ENCODE measurements around the gene CHD6. TPM values are rescaled to one million over a fixed set of nuclear protein-coding genes. Genes with fewer than 3 reads are reported as not detected.

CHD6 gene
- total and polyA plus RNA-seq, 5 donors from 2014 or later, result 33.4 to 87.4 (median 39.7) TPM

GRCh38 chr20:41631826-41632225 lies 13.6 kb upstream of the CHD6 start:
- Histone ChIP-seq H3K4me1 (ENCODE audit: control insufficient read depth, insufficient read depth, low read length, poor library complexity, severe bottlenecking) (no peaks in the 10 kb centered on the region), H3K27me3 (ENCODE audit: control insufficient read depth, insufficient read depth, low read length) (peaks cover 13% of the 10 kb centered on the region), H3K27ac (ENCODE audit: insufficient read depth, low read length, poor library complexity, severe bottlenecking) (no peak overlapping the region), H3K9me3 (ENCODE audit: control insufficient read depth in 2 of 2, low read length in 2 of 2) (no peaks in the 10 kb centered on the region), H3K36me3 (ENCODE audit: control insufficient read depth, insufficient read depth, low read length) (no peaks in the 10 kb centered on the region), H3K4me3 (ENCODE audit: low read depth, low read length) (no peak overlapping the region)
- Mint-ChIP-seq H3K27me3 (peaks cover 11% of the 10 kb centered on the region), H3K4me1 (no peaks in the 10 kb centered on the region), H3K36me3 (no peaks in the 10 kb centered on the region), H3K27ac (no peak overlapping the region), H3K4me3 (no peak overlapping the region), H3K9me3 (peaks cover 0 to 2% (median 0%) of the 10 kb centered on the region in 7 donors)
- DNase-seq, result no peak
- ATAC-seq (ENCODE audit: low read depth in 2 of 2), result no peak

- H3K36me3 Mint-ChIP-seq, result no peaks in the 10 kb centered on the region
- DNase-seq, result no peak
- no peak for ATAC-seq (ENCODE audit: low read depth in 2 of 2)
- H3K9me3 Mint-ChIP-seq, result peaks cover 0 to 2% (median 0%) of the 10 kb centered on the region in 7 donors
- no peaks in the 10 kb centered on the region for H3K9me3 ChIP-seq (ENCODE audit: control insufficient read depth in 2 of 2, low read length in 2 of 2)
- H3K27me3 Mint-ChIP-seq, result peaks cover 11% of the 10 kb centered on the region
- H3K4me1 Mint-ChIP-seq, result no peaks in the 10 kb centered on the region
- peaks cover 10% of the 10 kb centered on the region for H3K27me3 ChIP-seq (ENCODE audit: control insufficient read depth, insufficient read depth, low read length)
- H3K4me1 ChIP-seq (ENCODE audit: control insufficient read depth, insufficient read depth, low read length, poor library complexity, severe bottlenecking), result no peaks in the 10 kb centered on the region
- H3K4me3 ChIP-seq (ENCODE audit: low read depth, low read length), result no peak overlapping the region
- no peak overlapping the region for H3K27ac Mint-ChIP-seq
- H3K4me3 Mint-ChIP-seq, result no peak overlapping the region
- H3K27ac ChIP-seq (ENCODE audit: insufficient read depth, low read length, poor library complexity, severe bottlenecking), result no peak overlapping the region
- no peaks in the 10 kb centered on the region for H3K36me3 ChIP-seq (ENCODE audit: control insufficient read depth, insufficient read depth, low read length)
Measured at GRCh38 chr20:41630846-41631245, 12.7 kb upstream of the CHD6 start.

GRCh38 chr20:41627611-41628244 lies 9.6 kb upstream of the CHD6 start:
- ATAC-seq (ENCODE audit: low read depth in 2 of 2) (no peak), DNase-seq (no peak)
- H3K9me3 ChIP-seq (ENCODE audit: control insufficient read depth in 2 of 2, low read length in 2 of 2), result no peaks in the 10 kb centered on the region
- no peaks in the 10 kb centered on the region for H3K4me1 ChIP-seq (ENCODE audit: control insufficient read depth, insufficient read depth, low read length, poor library complexity, severe bottlenecking)
- no peaks in the 10 kb centered on the region for H3K36me3 ChIP-seq (ENCODE audit: control insufficient read depth, insufficient read depth, low read length)
- H3K4me3 Mint-ChIP-seq, result no peak overlapping the region
- no peak overlapping the region for H3K4me3 ChIP-seq (ENCODE audit: low read depth, low read length)
- no peaks in the 10 kb centered on the region for H3K4me1 Mint-ChIP-seq
- H3K36me3 Mint-ChIP-seq, result no peaks in the 10 kb centered on the region
- H3K27ac ChIP-seq (ENCODE audit: insufficient read depth, low read length, poor library complexity, severe bottlenecking), result no peak overlapping the region
- peaks cover 11% of the 10 kb centered on the region for H3K27me3 Mint-ChIP-seq
- peaks cover 3% of the 10 kb centered on the region for H3K27me3 ChIP-seq (ENCODE audit: control insufficient read depth, insufficient read depth, low read length)
- no peak overlapping the region for H3K27ac Mint-ChIP-seq
- peaks cover 0 to 2% (median 0%) of the 10 kb centered on the region in 7 donors for H3K9me3 Mint-ChIP-seq

DNA sequence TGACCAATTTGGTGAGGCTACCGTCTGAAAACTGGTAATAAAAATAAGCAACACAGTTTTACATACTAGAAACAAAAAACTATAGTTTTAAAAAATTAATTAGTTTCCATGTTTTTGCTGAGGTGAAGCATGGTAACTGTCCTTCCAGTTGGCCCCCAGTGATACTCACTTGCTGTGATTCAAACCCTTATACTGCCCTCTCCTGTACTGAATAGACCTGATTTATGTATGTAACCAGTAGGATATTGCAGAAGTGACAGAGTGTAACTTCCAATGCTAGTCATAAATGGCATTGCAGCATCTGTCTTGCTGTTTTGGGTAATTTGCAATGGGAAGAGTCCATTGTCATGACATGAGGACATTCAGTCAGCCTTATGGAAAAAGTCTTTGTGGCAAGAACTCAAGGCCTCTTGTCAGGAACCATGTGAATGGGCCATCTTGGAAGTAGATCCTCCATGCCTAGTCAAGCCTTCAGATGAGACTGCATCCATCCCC lies 8.9 kb upstream of the CHD6 start:
- no peak overlapping the region for H3K4me3 Mint-ChIP-seq
- peaks cover 11% of the 10 kb centered on the region for H3K27me3 Mint-ChIP-seq
- Histone ChIP-seq H3K4me3 (ENCODE audit: low read depth, low read length) (no peak overlapping the region), H3K27ac (ENCODE audit: insufficient read depth, low read length, poor library complexity, severe bottlenecking) (no peak overlapping the region), H3K36me3 (ENCODE audit: control insufficient read depth, insufficient read depth, low read length) (no peaks in the 10 kb centered on the region), H3K4me1 (ENCODE audit: control insufficient read depth, insufficient read depth, low read length, poor library complexity, severe bottlenecking) (no peaks in the 10 kb centered on the region), H3K27me3 (ENCODE audit: control insufficient read depth, insufficient read depth, low read length) (peaks cover 4% of the 10 kb centered on the region), H3K9me3 (ENCODE audit: control insufficient read depth in 2 of 2, low read length in 2 of 2) (no peaks in the 10 kb centered on the region)
- DNase-seq, result no peak
- H3K27ac Mint-ChIP-seq, result no peak overlapping the region
- no peaks in the 10 kb centered on the region for H3K36me3 Mint-ChIP-seq
- peaks cover 0 to 1% (median 0%) of the 10 kb centered on the region in 7 donors for H3K9me3 Mint-ChIP-seq
- H3K4me1 Mint-ChIP-seq, result no peaks in the 10 kb centered on the region
- no peak for ATAC-seq (ENCODE audit: low read depth in 2 of 2)

DNA sequence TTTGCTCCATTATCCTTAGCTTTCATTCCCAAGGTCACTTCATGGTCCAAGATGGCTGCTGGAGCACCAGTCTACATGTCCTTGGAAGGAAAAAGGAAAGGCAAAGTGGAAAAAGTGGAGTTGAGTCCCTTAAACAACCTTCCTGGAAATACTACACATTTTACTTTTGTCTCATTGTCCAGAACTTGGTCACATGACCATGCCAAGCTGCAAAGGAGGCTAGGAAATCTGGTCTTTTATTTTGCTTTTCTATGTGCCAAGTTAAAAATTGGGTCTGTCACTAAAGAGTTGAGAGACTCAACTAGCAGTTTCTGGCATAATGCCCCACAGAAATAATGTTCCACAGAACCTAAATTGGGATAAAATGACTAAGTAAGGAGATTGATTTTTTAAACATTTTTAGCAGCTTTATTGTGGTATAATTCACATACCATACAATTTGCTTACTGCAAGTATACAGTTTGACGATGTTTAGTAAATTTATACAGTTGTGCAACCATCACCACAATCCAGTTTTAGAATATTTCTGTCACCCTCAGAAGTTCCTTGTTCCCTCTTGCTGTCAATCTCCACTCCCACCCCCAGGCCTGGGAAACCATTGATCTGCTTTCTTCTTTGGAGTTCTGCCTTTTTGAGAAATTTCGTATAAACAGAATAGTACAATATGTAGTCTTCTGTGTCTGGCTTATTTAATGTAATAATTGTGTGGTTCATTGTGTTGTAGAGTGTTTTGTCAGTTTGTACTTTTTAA lies 5.6 kb upstream of the CHD6 start:
- H3K4me3 Mint-ChIP-seq, result no peak overlapping the region
- H3K27ac Mint-ChIP-seq, result no peak overlapping the region
- peaks cover 8% of the 10 kb centered on the region for H3K27me3 Mint-ChIP-seq
- H3K9me3 ChIP-seq (ENCODE audit: control insufficient read depth in 2 of 2, low read length in 2 of 2), result no peaks in the 10 kb centered on the region
- peaks cover 0 to 9% (median 6%) of the 10 kb centered on the region in 4 donors for H3K4me1 Mint-ChIP-seq
- no peaks in the 10 kb centered on the region for H3K36me3 Mint-ChIP-seq
- peaks cover 4% of the 10 kb centered on the region for H3K27me3 ChIP-seq (ENCODE audit: control insufficient read depth, insufficient read depth, low read length)
- ATAC-seq (ENCODE audit: low read depth in 2 of 2), result no peak
- no peak overlapping the region for H3K27ac ChIP-seq (ENCODE audit: insufficient read depth, low read length, poor library complexity, severe bottlenecking)
- peaks cover 4% of the 10 kb centered on the region for H3K4me1 ChIP-seq (ENCODE audit: control insufficient read depth, insufficient read depth, low read length, poor library complexity, severe bottlenecking)
- DNase-seq, result no peak
- H3K9me3 Mint-ChIP-seq, result peaks cover 0 to 1% (median 0%) of the 10 kb centered on the region in 7 donors
- no peak overlapping the region for H3K4me3 ChIP-seq (ENCODE audit: low read depth, low read length)
- H3K36me3 ChIP-seq (ENCODE audit: control insufficient read depth, insufficient read depth, low read length), result no peaks in the 10 kb centered on the region

GRCh38 chr20:41622584-41622983 lies 4.4 kb upstream of the CHD6 start:
- ATAC-seq (ENCODE audit: low read depth in 2 of 2), result no peak
- H3K27ac Mint-ChIP-seq, result no peak overlapping the region
- H3K9me3 Mint-ChIP-seq, result peaks cover 0 to 1% (median 0%) of the 10 kb centered on the region in 7 donors
- H3K4me3 Mint-ChIP-seq, result peak overlapping the region in 1 of 4 donors; percentile 14
- peaks cover 5% of the 10 kb centered on the region for H3K4me1 ChIP-seq (ENCODE audit: control insufficient read depth, insufficient read depth, low read length, poor library complexity, severe bottlenecking)
- H3K27me3 Mint-ChIP-seq, result peaks cover 5% of the 10 kb centered on the region
- no peaks in the 10 kb centered on the region for H3K36me3 ChIP-seq (ENCODE audit: control insufficient read depth, insufficient read depth, low read length)
- no peak overlapping the region for H3K4me3 ChIP-seq (ENCODE audit: low read depth, low read length)
- H3K27me3 ChIP-seq (ENCODE audit: control insufficient read depth, insufficient read depth, low read length), result peaks cover 4% of the 10 kb centered on the region
- peaks cover 0 to 9% (median 7%) of the 10 kb centered on the region in 4 donors for H3K4me1 Mint-ChIP-seq
- DNase-seq, result no peak
- H3K27ac ChIP-seq (ENCODE audit: insufficient read depth, low read length, poor library complexity, severe bottlenecking), result no peak overlapping the region
- no peaks in the 10 kb centered on the region for H3K9me3 ChIP-seq (ENCODE audit: control insufficient read depth in 2 of 2, low read length in 2 of 2)
- no peaks in the 10 kb centered on the region for H3K36me3 Mint-ChIP-seq

- ATAC-seq (ENCODE audit: low read depth in 2 of 2) (no peak), DNase-seq (no peak)
- Histone ChIP-seq H3K4me1 (ENCODE audit: control insufficient read depth, insufficient read depth, low read length, poor library complexity, severe bottlenecking) (peaks cover 11% of the 10 kb centered on the region), H3K27me3 (ENCODE audit: control insufficient read depth, insufficient read depth, low read length) (peaks cover 2% of the 10 kb centered on the region), H3K36me3 (ENCODE audit: control insufficient read depth, insufficient read depth, low read length) (no peaks in the 10 kb centered on the region), H3K4me3 (ENCODE audit: low read depth, low read length) (no peak overlapping the region), H3K9me3 (ENCODE audit: control insufficient read depth in 2 of 2, low read length in 2 of 2) (no peaks in the 10 kb centered on the region), H3K27ac (ENCODE audit: insufficient read depth, low read length, poor library complexity, severe bottlenecking) (no peak overlapping the region)
- peaks cover 5% of the 10 kb centered on the region for H3K27me3 Mint-ChIP-seq
- H3K4me1 Mint-ChIP-seq, result peaks cover 5 to 14% (median 11%) of the 10 kb centered on the region in 4 donors
- peaks cover 0 to 1% (median 0%) of the 10 kb centered on the region in 7 donors for H3K9me3 Mint-ChIP-seq
- peak overlapping the region in 1 of 4 donors; percentile 14 for H3K4me3 Mint-ChIP-seq
- H3K27ac Mint-ChIP-seq, result no peak overlapping the region
- H3K36me3 Mint-ChIP-seq, result no peaks in the 10 kb centered on the region
Measured at GRCh38 chr20:41621971-41622370, 3.8 kb upstream of the CHD6 start.

Measured in CD4-positive, CD25-positive, alpha-beta regulatory T cell (primary cell).